ENCODE measurements around the gene TP63. TPM values are rescaled to one million over a fixed set of nuclear protein-coding genes. Genes with fewer than 3 reads are reported as not detected.

Gene TP63
- total and polyA plus RNA-seq, 2 experiments from 2014 or later: not detected

DNA sequence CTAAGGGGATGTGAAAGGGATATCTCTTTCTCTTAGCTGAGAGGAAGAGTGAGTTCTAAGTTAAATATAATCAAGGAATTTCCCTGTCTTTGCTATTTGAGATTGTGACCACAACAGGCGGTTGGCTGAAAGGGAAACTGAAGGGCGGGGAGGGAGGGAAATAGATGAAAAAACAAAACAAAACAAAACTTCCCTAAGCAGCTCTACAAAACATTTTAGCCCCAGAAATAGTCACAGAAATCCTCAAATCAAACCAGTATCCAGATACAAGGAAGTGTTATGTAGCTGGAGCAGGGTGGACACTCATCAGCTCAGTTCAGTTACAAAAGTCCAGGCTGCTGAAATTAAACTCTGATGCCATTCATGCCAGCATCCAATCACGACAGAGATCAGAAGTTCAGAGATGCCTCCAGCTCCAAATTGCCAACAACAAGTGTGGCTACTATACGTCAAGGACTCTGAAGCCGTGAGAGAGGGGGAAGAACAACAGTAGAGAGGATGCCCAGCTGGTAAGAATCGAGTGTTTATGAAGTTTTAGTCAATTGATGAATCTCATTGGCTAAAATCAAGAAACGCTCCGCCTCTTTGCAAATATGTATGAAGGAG lies 319 bp upstream of the TP63 start:
- no peak overlapping the region for H3K4me3 Mint-ChIP-seq
- Histone ChIP-seq H3K4me2 (no peak overlapping the region), H3K27ac (ENCODE audit: low read depth) (no peak overlapping the region)

DNA sequence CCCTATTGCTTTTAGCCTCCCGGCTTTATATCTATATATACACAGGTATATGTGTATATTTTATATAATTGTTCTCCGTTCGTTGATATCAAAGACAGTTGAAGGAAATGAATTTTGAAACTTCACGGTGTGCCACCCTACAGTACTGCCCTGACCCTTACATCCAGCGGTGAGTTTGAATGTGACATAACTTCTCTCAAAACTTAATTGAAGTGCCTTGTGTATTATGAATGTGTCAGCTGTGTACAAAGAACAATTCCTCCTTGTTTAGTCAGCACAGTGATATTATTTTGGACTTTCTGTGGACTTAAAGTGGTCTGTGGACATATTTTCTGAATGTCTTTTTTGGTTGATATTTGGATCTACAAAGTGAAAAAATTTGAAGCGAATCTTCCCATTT lies 220 bp downstream of the TP63 start:
- H3K27ac ChIP-seq (ENCODE audit: low read depth): no peak overlapping the region
- no peak overlapping the region for H3K4me2 ChIP-seq
- peaks cover 2% of the 10 kb centered on the region for H3K27me3 Mint-ChIP-seq (ENCODE audit: insufficient read depth, low read depth, poor library complexity)
- no peaks in the 10 kb centered on the region for H3K79me2 ChIP-seq (replicated peaks; ENCODE audit: insufficient read depth)
- H3K4me1 Mint-ChIP-seq: peaks cover 36% of the 10 kb centered on the region
- no peaks in the 10 kb centered on the region for H3F3A ChIP-seq (replicated peaks; ENCODE audit: low read depth)
- H3K9me3 Mint-ChIP-seq: no peaks in the 10 kb centered on the region
- no peak overlapping the region for H3K27ac Mint-ChIP-seq
- no peak for DNase-seq (ENCODE audit: low spot score)
- H2AFZ ChIP-seq: no peak overlapping the region
- H3K36me3 ChIP-seq (ENCODE audit: insufficient read depth): no peaks in the 10 kb centered on the region
- no peaks in the 10 kb centered on the region for H3K9me2 ChIP-seq (ENCODE audit: insufficient read depth)
- peaks cover 27% of the 10 kb centered on the region for H3K4me1 ChIP-seq (ENCODE audit: insufficient read depth)
- ATAC-seq: no peak
- H3K4me3 ChIP-seq: no peak overlapping the region
- H4K20me1 ChIP-seq (replicated peaks; ENCODE audit: insufficient read depth): no peaks in the 10 kb centered on the region
- no peaks in the 10 kb centered on the region for H3K27me3 ChIP-seq (ENCODE audit: insufficient read depth)
- H3K36me3 Mint-ChIP-seq (ENCODE audit: low read depth): no peaks in the 10 kb centered on the region
- H3K4me3 Mint-ChIP-seq: no peak overlapping the region
- no peak for TF ChIP-seq ZNF331 (CRISPR knock-in tag; IDR thresholded peaks at IDR 0.05; ENCODE audit: low read depth)
- TF ChIP-seq POLR2AphosphoS5 (IDR thresholded peaks at IDR 0.05; ENCODE audit: low read depth): no peak
- TF ChIP-seq EZH2 (IDR thresholded peaks at IDR 0.05; ENCODE audit: low read depth, unreplicated experiment): no peak
- TF ChIP-seq EZH2phosphoT487 (IDR thresholded peaks at IDR 0.05; ENCODE audit: unreplicated experiment): no peak
- TF ChIP-seq, protein P1, sequence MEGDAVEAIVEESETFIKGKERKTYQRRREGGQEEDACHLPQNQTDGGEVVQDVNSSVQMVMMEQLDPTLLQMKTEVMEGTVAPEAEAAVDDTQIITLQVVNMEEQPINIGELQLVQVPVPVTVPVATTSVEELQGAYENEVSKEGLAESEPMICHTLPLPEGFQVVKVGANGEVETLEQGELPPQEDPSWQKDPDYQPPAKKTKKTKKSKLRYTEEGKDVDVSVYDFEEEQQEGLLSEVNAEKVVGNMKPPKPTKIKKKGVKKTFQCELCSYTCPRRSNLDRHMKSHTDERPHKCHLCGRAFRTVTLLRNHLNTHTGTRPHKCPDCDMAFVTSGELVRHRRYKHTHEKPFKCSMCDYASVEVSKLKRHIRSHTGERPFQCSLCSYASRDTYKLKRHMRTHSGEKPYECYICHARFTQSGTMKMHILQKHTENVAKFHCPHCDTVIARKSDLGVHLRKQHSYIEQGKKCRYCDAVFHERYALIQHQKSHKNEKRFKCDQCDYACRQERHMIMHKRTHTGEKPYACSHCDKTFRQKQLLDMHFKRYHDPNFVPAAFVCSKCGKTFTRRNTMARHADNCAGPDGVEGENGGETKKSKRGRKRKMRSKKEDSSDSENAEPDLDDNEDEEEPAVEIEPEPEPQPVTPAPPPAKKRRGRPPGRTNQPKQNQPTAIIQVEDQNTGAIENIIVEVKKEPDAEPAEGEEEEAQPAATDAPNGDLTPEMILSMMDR (conservative IDR thresholded peaks at IDR 0.05; ENCODE audit: low read depth in 2 of 2): no peak
- TF ChIP-seq, protein P2, sequence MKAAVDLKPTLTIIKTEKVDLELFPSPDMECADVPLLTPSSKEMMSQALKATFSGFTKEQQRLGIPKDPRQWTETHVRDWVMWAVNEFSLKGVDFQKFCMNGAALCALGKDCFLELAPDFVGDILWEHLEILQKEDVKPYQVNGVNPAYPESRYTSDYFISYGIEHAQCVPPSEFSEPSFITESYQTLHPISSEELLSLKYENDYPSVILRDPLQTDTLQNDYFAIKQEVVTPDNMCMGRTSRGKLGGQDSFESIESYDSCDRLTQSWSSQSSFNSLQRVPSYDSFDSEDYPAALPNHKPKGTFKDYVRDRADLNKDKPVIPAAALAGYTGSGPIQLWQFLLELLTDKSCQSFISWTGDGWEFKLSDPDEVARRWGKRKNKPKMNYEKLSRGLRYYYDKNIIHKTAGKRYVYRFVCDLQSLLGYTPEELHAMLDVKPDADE (IDR thresholded peaks at IDR 0.05): no peak
- TF ChIP-seq, protein P3, sequence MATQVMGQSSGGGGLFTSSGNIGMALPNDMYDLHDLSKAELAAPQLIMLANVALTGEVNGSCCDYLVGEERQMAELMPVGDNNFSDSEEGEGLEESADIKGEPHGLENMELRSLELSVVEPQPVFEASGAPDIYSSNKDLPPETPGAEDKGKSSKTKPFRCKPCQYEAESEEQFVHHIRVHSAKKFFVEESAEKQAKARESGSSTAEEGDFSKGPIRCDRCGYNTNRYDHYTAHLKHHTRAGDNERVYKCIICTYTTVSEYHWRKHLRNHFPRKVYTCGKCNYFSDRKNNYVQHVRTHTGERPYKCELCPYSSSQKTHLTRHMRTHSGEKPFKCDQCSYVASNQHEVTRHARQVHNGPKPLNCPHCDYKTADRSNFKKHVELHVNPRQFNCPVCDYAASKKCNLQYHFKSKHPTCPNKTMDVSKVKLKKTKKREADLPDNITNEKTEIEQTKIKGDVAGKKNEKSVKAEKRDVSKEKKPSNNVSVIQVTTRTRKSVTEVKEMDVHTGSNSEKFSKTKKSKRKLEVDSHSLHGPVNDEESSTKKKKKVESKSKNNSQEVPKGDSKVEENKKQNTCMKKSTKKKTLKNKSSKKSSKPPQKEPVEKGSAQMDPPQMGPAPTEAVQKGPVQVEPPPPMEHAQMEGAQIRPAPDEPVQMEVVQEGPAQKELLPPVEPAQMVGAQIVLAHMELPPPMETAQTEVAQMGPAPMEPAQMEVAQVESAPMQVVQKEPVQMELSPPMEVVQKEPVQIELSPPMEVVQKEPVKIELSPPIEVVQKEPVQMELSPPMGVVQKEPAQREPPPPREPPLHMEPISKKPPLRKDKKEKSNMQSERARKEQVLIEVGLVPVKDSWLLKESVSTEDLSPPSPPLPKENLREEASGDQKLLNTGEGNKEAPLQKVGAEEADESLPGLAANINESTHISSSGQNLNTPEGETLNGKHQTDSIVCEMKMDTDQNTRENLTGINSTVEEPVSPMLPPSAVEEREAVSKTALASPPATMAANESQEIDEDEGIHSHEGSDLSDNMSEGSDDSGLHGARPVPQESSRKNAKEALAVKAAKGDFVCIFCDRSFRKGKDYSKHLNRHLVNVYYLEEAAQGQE (IDR thresholded peaks at IDR 0.05; ENCODE audit: unreplicated experiment): no peak

More for the DNA sequence above, 319 bp upstream of the TP63 start:
- no peak overlapping the region for H3K4me3 ChIP-seq
- no peaks in the 10 kb centered on the region for H3K36me3 ChIP-seq (ENCODE audit: insufficient read depth)
- H3K27me3 ChIP-seq (ENCODE audit: insufficient read depth): no peaks in the 10 kb centered on the region
- H4K20me1 ChIP-seq (replicated peaks; ENCODE audit: insufficient read depth): no peaks in the 10 kb centered on the region
- H3K9me3 Mint-ChIP-seq: no peaks in the 10 kb centered on the region
- no peak overlapping the region for H3K27ac Mint-ChIP-seq
- H2AFZ ChIP-seq: no peak overlapping the region; the same call in 1 of the 2 replicates
- H3K36me3 Mint-ChIP-seq (ENCODE audit: low read depth): no peaks in the 10 kb centered on the region
- no peaks in the 10 kb centered on the region for H3F3A ChIP-seq (replicated peaks; ENCODE audit: low read depth)
- peaks cover 31% of the 10 kb centered on the region for H3K4me1 Mint-ChIP-seq
- DNase-seq (ENCODE audit: low spot score) (no peak), ATAC-seq (no peak)
- no peaks in the 10 kb centered on the region for H3K9me2 ChIP-seq (ENCODE audit: insufficient read depth)
- no peaks in the 10 kb centered on the region for H3K79me2 ChIP-seq (replicated peaks; ENCODE audit: insufficient read depth)
- H3K4me1 ChIP-seq (ENCODE audit: insufficient read depth): peaks cover 21% of the 10 kb centered on the region
- peaks cover 2% of the 10 kb centered on the region for H3K27me3 Mint-ChIP-seq (ENCODE audit: insufficient read depth, low read depth, poor library complexity)
- no peak for TF ChIP-seq ZNF114 (CRISPR knock-in tag; IDR thresholded peaks at IDR 0.05)
- TF ChIP-seq NANOG (IDR thresholded peaks at IDR 0.05; ENCODE audit: borderline replicate concordance): no peak
- no peak for TF ChIP-seq STAT1 (IDR thresholded peaks at IDR 0.05; ENCODE audit: unreplicated experiment)
- TF ChIP-seq, protein P1 (conservative IDR thresholded peaks at IDR 0.05; ENCODE audit: low read depth in 2 of 2): no peak

All from GM23338 (cell line).